ENCODE measurements around the gene NSUN2.
"Not testable (repeated sequence)": the region's sequence is repeated elsewhere in the genome, so short reads cannot be mapped to it uniquely, and the experiment has no call there.

Gene NSUN2

DNA sequence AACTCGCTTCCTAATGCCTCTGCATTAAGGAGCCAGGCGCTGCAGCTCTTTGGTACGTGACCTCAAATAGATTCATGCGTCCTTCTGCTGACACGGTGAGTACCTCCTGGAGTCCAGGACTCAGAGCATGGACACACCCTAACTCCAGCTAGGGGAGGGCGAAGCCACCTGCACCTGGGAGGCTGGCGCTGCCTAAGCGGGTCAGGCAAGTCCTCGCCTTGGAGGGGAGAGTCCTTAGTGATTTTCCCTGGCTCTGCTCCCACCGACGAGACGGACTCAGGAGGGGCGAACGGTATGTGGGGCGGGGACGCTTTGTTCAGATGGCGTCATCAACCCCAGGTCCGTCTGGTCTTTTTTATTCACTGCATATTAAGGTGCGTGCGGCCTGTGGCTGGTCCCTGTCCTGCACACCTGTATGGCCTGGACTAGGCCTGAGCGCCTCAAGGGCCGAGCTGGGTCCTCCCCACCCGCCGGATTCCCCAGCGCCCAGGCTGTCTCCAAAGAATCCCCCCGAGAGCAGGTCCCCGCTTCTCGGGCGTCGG lies 50.3 kb downstream of the NSUN2 start:
- no peak for DNase-seq (ENCODE audit: low read depth)

DNA sequence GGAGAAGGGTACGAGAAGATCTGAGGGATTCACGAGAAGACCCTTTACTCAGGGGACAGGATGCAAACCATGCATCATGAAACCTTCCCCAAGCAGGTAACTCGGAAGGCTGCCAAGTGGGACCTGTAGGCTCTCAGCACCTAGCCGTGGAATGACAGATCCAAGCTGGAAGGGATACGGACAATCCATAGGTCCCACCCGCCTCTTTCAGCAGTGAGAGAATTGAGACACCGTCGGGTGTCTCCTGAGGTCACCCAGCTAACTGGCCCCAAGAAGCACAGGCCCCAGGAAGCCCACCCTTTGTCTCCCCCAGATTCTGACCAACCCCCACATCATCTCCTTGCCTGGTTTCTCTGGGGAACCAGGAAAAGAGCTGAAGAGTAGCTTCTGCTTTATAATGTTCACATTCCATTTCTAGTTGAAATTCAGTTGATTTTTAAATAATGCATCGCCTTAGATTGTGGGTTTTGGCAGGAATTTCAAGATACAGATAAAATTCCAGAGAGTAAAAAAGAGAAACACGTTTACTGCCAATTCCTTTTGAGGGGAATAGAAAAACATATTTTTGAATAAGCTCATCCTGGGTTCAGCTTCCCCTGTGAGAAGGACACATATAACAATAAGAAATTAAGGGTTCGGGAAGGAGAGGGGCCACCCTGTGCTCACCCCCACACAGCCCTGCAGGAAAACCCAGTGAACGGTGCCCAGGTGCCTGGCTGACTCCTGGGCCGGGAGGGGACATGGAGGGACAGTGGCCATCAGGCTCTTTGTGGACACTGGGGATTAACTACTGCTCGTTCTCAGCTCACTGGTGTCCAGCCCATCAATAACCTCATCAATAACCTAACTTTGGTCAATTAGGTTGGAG lies 51.1 kb downstream of the NSUN2 start:
- no peak for DNase-seq (ENCODE audit: low read depth)

DNA sequence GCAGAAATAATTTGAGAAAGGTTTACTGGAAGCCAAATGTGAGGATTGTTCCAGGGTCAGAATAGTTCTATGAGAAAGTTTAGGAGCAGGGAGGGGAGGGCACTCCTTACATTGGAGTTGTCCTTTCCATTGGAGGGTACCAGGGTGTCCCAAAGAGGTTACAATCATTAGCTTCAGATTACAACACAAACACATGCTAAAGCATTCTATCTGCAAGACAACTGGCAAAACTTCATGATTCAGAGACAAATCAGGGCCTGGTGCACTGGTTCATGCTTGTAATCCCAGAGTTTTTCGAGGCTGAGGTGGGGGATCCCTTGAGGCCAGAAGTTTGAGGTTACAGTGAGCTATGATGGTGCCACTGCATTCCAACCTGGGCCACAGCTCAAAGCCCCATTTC lies 51.8 kb downstream of the NSUN2 start:
- no peak for DNase-seq (ENCODE audit: low read depth)

DNA sequence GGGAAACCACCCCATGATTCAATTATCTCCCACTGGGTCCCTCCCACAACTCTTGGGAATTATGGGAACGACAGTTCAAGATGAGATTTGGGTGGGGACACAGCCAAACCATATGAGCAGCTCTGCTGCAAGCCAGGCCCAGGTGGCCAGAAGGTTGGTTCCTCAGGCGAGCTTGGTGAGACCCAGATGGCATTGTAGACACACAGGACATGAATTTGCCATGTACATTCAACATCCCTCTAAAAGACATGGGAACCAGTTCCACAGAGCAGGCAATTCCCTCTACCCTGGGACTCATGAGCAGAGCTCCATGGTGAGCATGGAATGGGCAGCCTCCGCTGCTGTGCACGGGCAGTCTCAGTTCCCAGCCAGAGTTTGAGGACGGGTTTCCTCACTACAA lies 53.3 kb downstream of the NSUN2 start:
- DNase-seq (ENCODE audit: low read depth), result no peak

DNA sequence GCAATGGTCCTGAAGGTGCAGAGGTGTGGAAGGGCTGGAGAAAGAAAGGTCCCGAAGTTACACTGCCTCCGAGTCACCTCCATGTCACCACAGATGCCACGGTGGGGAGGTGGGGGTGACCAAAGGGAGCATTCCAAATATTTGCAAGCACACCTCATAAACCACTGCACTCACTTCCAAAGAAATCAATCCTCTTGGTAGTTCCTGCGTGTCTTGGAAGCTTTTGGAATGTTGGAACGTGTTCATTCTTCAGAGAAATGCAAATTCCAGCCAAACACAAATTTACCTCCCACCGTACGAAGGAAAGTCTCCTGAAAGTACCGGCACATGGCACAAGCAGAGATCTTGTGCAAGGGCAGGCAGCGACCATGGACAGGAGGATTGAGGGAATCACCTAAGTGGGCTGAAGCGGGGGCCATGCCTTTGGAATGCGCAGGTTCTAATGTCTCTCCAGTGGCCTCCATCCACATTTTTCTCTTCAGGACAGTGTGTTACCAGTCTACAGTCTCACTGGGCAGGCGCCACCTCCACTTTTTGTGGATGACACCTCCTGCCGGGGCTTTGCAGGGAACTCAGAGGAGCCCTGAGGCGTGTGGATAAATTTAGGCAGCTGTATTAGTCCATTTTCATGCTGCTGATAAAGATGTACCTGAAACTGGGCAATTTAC lies 54.0 kb downstream of the NSUN2 start:
- no peak for DNase-seq (ENCODE audit: low read depth)

DNA sequence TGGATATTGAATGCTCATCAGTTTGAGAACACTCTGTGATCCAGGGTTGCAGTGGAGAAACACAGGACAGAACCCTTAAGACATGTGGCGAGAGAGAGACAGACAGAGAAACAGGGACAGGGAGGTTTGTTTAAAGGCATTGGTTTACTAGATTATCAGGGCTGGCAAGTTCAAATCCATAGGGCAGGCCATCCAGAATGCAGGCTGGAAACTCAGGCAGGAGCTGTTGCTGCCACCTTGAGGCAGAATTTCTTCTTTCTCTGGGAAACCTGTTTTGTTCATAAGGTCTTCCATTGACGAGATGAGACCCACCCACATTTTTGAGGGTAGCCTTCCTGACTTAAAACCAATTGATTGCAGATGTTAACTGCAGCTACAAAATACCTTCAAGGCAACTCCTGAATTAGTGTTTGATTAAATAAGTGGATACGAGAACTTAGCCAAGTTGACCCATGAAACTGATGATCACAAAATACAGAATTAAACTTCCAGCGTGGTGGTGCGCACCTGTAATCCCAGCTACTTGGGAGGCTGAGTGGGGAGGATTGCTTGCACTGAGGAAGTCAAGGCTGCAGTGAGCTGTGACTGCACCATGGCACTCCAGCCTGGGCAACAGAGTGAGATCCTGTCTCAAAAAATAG lies 55.9 kb downstream of the NSUN2 start:
- no peak for DNase-seq (ENCODE audit: low read depth)

DNA sequence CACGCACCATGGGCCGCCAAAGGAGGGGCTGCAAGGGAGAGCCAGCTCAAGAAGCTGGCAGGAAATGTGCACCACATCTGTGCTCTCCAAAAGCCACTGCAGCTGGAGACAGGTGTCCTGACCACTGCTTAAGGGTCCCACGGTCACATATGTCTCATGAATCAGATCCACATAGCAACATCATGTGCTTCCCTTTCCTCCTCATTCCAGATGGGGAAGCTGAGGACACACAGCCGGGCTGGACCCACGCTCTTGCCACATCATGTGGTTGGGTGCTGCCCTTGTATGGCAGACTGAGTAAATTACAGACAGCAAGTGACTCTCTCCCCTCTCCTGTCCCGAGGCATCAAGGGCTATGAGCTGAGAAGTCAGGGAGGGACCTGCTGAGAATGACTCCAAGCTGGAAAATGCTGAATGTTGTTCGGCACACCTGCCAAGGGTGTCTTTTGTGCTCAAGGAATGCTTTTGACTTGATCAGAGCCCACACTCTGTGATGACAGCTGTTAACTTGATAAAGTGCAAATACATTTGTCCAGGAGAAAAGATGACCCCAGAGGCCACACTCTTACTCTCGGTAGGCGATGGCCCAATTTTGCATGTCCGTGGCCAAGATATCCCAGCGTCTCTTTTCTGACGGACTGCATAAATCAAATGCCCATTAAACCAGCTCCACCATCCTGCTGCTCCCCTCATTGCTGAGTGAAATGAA lies 58.2 kb downstream of the NSUN2 start:
- DNase-seq (ENCODE audit: low read depth), result no peak

DNA sequence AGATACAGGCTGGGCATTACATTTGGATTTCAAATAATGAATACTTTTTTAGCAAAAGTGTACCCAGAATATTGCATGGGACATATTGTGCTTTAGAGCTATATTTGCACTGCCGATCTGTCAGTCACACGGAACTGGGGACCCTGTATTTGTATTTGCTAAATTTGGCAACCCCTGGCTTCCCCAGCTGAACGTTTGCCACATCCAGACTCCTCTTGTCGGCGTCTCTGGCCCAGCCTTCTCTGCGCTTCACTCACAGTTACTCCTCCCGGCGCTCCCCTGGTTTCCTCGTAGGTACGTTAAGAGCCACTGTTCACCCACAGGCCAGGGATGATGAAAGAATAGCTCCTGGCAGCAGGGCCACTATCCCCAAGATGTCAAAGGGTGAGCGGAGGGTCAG lies 58.7 kb downstream of the NSUN2 start:
- no peak for DNase-seq (ENCODE audit: low read depth)

DNA sequence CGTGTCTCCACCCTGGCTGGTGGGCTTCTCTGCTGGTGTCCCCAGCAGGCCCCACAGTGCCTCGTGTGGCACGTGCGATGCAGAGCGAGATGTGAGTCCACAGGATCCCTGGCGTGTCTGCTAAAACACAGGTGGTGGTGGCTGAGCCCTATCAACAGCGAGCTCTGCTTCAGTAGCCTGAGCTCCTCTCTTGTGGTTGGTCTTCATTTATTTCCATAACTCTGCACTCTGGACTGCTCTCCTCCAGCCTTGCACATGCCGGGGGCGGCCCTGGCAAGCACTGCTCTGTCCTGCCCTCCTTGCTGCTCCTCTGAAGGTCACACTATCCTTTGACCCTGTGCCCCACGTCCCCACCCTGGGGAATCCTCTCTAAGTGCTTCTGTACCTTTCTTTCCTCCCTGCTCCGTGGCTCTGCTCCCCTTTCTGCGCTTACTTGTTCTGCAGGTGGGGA lies 59.2 kb downstream of the NSUN2 start:
- no peak for DNase-seq (ENCODE audit: low read depth)

DNA sequence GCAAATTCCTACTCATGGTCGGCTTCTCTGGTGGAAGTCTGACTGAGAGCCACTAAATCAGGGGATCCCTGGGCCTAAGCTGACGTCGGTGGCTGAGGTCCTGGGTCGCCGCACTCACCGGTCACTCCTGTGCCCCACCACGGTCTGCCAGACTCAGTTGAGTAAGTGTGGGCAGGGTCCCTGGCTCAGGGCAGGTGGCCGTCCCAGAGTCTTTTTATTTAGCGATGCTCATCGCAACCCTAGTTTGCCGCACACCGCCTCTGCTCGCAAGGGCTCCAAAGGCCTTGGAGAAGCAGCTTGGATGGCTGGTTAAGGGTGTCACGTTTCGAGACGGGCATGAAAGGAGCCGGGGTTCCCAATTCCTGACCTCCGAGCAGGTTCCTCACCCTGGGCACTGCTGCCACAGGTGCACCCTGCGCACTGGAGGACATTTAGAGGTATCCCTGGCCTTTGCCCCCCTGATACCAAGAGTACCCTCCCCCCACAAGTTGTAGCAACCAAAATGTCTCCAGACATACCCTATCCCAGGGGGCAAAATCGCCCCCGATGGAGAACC lies 59.9 kb downstream of the NSUN2 start:
- no peak for DNase-seq (ENCODE audit: low read depth)

DNA sequence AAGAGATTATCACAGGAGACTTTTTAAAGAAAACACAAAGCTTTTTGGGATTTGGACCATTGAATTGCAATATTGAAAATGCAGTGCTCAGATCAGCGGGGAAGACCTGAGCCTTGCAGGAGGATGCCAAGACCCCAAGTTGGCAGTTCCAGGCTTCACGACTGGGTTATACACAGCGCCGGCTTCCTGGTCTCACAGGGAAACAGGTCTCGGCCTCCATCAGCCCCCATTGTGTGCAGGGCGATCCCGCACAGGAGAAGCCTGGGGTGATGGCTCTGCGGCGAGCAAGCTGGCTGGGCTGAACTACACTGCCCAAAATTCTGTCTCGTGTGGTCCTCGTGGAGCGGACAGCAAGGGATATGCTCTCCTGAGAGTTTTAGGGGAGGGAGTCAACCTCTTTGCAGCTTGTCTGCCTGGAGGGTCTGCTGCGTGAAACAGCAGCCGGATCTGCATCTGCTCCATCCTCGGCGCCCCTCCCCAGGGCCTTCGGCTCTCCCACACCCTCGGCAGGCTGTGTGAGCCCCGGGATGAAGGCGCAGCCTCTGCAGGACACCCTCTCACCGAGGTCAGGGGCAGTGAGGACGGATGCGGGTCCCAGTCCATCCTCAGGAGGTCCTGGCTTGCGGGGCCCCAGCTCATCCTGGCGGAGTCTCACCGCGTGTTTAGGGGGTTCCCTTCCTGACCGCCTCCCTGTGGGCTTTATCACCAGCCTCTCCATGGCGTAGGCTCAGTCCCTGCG lies 60.6 kb downstream of the NSUN2 start:
- DNase-seq (ENCODE audit: low read depth), result no peak

DNA sequence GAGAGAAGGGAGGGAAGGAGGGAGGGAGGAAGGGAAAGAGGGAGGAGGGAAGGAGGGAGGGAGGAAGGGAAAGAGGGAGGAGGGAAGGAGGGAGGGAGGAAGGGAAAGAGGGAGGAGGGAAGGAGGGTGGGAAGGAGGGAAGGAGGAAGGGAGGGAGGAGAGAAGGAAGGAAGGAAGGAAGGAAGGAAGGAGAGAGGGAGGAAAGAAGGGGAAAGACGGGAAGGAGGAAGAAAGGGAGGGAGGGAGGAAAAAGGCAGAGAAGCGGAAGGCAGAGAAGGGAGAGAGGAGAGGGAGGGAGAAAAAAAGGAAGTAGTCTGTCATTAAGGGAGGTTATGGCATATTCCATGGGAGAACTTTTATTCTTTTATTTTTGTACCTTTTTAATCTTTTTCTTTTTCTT lies 61.2 kb downstream of the NSUN2 start:
- DNase-seq (ENCODE audit: low read depth), result not testable (repeated sequence)

DNA sequence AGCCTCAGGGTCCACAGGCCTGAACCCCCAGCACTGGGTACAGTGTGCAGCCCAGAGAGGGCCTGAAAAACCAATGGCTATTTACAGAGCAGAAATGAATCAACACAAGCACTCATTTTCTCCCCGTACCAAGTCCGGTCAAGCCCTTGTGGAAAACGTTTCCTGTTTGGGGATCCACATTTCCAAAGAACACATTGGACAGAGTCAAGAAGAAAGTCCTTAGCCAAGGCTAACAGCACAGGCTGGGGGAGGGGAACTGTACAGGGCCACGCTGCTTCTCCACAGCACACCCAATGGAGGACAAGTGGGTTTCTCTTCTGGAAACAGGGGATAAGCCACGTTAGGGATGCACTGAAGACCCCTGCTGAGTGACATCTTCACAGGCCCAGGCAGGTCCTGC lies 62.3 kb downstream of the NSUN2 start:
- no peak for DNase-seq (ENCODE audit: low read depth)

DNA sequence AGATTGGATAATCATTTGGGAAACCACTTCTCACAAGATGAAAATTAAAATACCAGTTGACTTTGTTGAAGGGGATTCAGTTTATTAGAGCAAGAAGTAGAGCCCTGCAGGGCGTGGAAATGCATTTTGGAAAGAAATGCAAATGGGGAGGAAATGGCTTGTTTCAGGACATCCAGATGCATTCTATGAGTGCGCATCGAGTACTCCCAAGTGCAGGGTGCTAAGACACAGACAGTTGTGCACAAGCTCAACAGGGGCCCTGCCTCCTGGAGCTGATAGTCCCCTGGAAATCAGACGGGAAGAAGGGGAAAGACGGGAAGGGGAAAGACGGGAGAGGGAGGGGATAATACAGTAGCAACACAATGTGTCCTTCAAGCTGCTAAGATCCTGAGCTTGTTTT lies 64.0 kb downstream of the NSUN2 start:
- DNase-seq (ENCODE audit: low read depth), result no peak

DNA sequence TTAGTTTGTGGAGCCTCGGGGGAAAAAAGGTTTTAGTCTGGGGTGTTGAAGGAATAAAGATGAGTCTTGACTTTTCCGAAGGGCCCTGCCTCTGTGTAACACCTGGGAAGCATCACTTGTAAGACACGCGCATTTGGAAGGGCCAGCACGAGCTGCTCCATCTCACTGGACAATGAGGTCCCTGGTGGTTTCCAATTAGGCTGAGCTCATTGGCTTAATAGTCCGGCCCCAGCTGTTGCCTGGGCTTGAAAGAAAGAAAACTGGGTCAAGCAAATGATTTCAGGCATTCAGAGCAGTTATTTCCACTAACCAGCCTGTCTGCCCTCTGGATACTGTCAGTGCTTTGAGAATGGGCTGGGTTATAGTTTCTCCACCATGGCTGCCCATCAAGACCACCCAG lies 64.5 kb downstream of the NSUN2 start:
- no peak for DNase-seq (ENCODE audit: low read depth)

DNA sequence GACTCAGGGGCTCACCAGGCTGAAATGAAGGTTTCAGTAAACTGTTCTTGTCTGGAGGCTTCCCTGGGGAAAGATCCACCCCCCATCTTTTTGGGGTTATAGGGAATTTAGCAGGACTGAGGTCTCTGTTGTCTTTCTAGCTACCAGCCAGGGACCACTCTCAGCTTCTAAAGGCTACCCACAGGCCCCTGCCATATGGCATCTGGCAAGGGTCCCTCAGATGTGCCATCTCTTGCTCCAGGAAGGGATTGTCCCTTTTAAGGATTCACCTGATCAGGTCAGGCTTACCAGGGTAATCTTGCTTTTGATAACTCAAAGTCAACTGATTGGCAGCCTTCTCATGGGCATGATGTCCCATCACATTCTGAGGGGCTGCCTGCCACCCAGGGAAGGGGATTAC lies 65.0 kb downstream of the NSUN2 start:
- DNase-seq (ENCODE audit: low read depth), result no peak

DNA sequence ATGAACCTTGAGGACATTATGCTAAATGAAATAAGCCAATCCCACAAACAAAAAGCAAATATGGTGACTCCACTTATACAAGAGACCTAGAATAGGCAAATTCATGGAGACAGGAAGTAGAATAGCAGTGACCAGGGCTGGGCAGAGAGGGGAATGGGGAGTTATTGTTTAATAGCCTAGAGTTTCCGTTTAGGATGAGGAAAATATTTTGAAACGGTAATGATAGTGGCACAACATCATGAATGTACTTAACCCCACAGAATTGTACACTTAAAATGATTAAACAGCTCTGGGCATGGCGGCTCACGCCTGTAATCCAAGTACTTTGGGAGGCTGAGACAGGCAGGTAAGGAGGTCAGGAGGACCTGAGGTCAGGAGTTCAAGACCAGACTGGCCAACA lies 65.8 kb downstream of the NSUN2 start:
- DNase-seq (ENCODE audit: low read depth), result no peak

DNA sequence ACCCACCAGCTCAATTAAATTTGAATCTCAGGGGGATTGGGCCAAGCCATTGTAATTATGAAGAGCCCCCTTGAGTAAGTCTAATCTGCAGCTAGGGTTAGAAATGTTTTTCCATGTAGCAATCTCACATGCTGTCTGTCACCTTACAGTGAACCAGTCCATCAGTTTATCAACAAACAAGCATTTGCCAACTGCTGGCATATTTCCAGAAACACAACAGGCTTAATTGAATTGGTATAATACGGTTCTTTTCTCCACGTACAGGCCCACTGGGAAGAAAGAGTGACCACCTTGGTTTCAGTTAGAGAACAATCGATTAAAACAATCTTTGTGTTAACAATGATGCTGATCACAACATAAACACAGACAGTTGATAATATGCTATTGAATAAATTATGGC lies 67.4 kb downstream of the NSUN2 start:
- no peak for DNase-seq (ENCODE audit: low read depth)

DNA sequence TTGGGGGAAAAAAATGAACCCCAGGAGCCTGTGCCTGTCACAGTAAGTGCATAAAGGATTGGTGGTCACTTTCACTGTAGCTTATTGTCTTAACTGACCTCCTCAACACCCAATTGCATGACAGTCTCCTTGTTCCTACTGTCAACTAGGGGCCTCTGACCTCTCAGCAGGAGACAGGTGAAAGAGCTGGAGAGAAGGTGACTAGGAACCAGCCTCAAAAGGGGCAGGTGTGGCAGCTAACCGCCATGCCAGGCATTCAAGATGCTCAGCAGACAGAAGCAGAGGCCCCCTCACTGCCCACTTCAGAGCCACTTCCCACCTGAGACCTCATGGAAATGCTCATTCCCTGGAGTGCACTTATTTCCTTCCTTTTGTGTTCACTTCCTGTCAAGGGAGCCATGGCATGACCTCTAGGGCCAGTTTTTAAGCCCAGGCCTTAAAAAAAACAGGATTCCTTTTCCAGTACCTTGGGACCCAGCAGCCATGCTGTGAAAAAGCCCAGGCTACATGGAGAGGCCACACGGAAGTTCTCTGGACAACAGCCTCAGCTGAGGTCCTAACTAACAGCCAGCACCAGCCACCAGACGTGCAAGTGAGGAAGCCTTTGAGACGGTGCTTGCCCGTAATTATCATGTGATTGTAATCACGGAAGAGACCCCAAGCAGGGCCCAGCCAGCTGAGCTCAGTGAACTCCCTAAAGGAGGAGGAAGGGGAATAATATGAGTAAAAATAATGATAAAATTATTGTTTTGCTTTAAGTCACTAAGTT lies 74.9 kb downstream of the NSUN2 start:
- no peak for DNase-seq (ENCODE audit: low read depth)

DNA sequence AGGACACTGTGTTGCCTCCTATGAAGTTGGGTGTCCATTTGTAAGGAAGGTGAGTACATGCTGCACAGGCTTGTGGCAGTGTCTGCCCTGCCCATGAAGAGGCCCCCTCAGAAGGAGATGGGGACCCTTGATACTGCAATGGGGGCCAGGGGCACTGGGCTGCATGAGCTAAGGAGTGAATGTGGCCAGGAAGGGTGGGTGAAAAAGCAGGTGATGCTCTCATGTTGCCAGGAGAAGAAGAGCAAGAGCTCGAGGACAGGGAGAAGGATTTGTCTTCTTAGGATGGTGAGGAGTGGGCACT lies 76.1 kb downstream of the NSUN2 start:
- no peak for DNase-seq (ENCODE audit: low read depth)

Data from stimulated activated CD8-positive, alpha-beta memory T cell treated with anti-CD3 and anti-CD28 coated beads, Interleukin-4, amount 100 ng/mL, for 24 hours (primary cell).